Hematopoietic multipotent progenitor cell treated with erythropoietin and hydrocortisone succinate and interleukin-3 and kit ligand, for 17 days (in vitro differentiated cells): Measurements from ENCODE around the gene CDHR2.

Experiments
- DNase-seq: peaks from one replicate; pipeline ENCODE4 v3.0.0-alpha.2; 2015; ENCODE audit warnings: low spot score

CDHR2 gene

GRCh38 chr5:176640616-176641015 is 91.5 kb downstream of the CDHR2 start:
- DNase-seq = no peak

GRCh38 chr5:176642675-176643490 is 93.7 kb downstream of the CDHR2 start:
- DNase-seq = no peak

GRCh38 chr5:176643491-176644219 is 94.5 kb downstream of the CDHR2 start:
- DNase-seq = no peak

GRCh38 chr5:176644294-176644693 is 95.2 kb downstream of the CDHR2 start:
- no peak for DNase-seq

GRCh38 chr5:176644878-176645670 is 95.9 kb downstream of the CDHR2 start:
- peak; percentile 9 for DNase-seq
